ENCODE measurements around the gene LAPTM5. TPM values are rescaled to one million over a fixed set of nuclear protein-coding genes. Genes with fewer than 3 reads are reported as not detected.

Gene LAPTM5
- polyA plus RNA-seq, 3 donors from 2014 or later = 464 to 744 (median 541) TPM

DNA sequence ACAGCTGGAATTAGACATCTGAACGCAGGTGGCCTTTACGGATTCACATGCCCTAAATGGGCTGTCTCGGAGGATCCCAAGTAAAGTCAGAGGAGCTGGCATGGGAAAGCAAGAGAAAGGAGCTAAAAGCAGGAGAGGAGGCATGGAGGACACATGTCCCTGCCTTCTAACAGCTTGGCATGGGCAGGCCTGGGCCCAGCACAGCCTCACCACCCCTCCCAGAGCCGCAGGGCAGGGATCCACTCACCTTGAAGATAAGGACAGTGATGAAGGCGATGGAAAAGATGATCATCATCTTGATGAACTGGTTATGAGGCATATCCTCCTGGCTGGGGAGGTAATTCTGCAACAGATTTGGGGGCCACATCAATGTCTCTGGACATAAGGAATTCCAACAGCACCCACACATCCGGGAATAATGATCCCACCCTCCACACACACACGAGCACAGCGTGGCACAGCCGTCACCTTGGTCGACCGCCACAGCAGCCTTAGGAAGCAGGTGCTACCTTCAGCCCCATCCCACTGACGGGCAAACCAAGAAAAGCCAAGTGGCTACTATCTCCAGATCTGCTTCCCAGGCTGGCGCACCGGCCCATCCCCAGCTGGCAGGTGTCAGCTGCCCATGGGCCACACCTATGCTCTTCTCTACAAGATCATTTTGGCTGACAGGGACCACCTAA, 20.1 kb downstream of the LAPTM5 start:
- peaks cover 56 to 69% of the 10 kb centered on the region in 2 donors for H3K4me1 Mint-ChIP-seq
- no peak for DNase-seq
- H3K9me3 Mint-ChIP-seq = peaks cover 0 to 8% (median 4%) of the 10 kb centered on the region in 6 donors
- peaks cover 55 to 79% (median 58%) of the 10 kb centered on the region in 3 donors for H3K36me3 Mint-ChIP-seq
- H3K27me3 Mint-ChIP-seq (ENCODE audit: low read depth in 3 of 3) = peaks cover 7 to 18% (median 16%) of the 10 kb centered on the region in 3 donors
- H3K4me3 Mint-ChIP-seq = peak overlapping the region in 2 of 5 donors; percentile 56 to 66
- peak overlapping the region; percentile 86 to 99 (median 93) for H3K27ac Mint-ChIP-seq

DNA sequence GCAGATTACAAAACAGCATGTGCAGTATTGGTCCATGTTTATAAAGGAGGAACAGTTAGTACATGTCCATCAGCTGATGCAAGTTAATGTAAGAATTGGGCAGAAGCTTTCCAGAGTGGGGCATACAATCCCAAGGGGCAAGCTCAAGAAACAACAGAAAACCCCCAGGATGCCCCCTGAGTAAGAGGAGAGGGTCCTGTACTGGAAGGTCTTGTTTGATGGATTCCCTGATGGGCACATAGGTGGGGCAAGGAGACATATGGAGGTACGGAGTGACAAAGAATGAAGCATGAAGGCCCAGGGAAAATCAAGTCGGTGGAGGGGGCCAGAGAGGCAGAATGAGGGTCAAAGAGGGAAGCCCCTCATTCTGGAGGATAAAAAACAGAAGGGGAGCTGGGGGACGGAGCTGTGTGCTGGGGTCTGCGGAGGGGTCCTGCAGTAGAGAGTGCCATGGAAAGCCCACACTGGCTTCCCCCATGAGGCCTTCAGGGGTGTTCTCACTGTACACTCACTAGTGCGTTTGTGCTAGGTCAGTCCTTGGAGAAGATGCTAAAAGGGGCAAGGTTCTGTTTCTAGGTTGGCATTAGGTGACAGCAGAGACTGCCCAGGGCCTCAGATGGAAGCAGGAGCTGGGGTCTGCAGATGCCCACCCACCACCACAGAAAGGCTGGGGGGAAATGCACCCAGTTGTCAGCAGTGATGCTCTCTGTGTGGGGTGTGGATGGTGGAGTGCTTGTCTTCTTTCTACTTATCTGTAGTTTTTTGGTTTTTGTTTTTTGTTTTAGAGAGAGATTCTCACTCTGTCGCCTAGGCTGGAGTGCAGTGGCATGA, 21.7 kb downstream of the LAPTM5 start:
- DNase-seq = no peak
- peaks cover 2 to 18% (median 13%) of the 10 kb centered on the region in 3 donors for H3K27me3 Mint-ChIP-seq (ENCODE audit: low read depth in 3 of 3)
- H3K36me3 Mint-ChIP-seq = peaks cover 46 to 67% (median 51%) of the 10 kb centered on the region in 3 donors
- H3K4me1 Mint-ChIP-seq = peaks cover 50 to 69% of the 10 kb centered on the region in 2 donors
- peak overlapping the region; percentile 52 to 92 (median 76) for H3K27ac Mint-ChIP-seq
- no peak overlapping the region for H3K4me3 Mint-ChIP-seq
- H3K9me3 Mint-ChIP-seq = peaks cover 0 to 6% (median 4%) of the 10 kb centered on the region in 6 donors

GRCh38 chr1:30735124-30735523, 22.4 kb downstream of the LAPTM5 start:
- Mint-ChIP-seq H3K9me3 (peaks cover 0 to 6% (median 4%) of the 10 kb centered on the region in 6 donors), H3K36me3 (peaks cover 44 to 60% (median 47%) of the 10 kb centered on the region in 3 donors), H3K4me3 (no peak overlapping the region), H3K4me1 (peaks cover 50 to 69% of the 10 kb centered on the region in 2 donors), H3K27me3 (ENCODE audit: low read depth in 3 of 3) (peaks cover 2 to 17% (median 13%) of the 10 kb centered on the region in 3 donors), H3K27ac (peak overlapping the region; percentile 17 to 92 (median 62))
- DNase-seq = no peak

DNA sequence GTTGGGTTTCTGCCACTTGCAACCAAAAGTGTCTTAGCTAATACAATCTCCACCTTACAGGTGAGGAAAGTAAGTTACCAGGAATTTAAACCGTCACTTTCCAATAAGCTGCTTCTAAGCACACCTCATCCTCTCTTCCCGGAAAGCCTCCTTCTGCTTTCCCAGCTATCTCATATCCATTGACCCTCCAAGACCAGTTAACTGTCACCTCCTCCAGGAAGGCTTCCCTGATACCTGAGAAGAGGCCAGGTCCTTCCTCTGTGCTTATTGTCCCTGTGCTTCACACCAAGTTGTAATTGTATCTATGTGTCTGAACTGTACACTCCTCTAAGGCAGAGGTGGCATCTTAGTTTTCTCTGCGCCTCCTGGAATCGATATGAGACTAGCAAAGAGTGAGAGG, 23.0 kb downstream of the LAPTM5 start:
- DNase-seq = no peak
- Mint-ChIP-seq H3K4me1 (peaks cover 50 to 68% of the 10 kb centered on the region in 2 donors), H3K9me3 (peaks cover 0 to 6% (median 4%) of the 10 kb centered on the region in 6 donors), H3K36me3 (peaks cover 43 to 60% (median 44%) of the 10 kb centered on the region in 3 donors), H3K27me3 (ENCODE audit: low read depth in 3 of 3) (peaks cover 2 to 17% (median 13%) of the 10 kb centered on the region in 3 donors), H3K4me3 (no peak overlapping the region), H3K27ac (peak overlapping the region; percentile 3 to 77 (median 36))

DNA sequence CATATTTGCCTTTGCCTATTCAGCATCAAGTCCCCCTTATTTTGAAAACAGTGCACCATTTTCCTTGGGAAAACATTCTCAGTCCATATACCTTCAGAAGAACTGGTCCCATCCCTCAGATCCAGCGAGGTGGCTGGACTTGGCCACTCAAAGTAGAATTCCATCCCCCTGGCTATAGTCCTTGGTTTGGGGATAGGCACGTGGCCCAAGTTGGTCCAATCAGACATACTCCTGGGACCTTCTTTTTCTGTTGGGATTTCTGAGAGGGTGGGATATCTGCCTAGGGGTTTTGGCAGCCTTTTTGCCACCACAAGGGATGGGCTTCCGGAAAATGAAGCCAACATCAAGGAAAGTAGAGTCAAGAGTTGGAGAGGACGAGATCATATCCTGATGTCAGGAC, 23.5 kb downstream of the LAPTM5 start:
- H3K9me3 Mint-ChIP-seq = peaks cover 0 to 6% (median 4%) of the 10 kb centered on the region in 6 donors
- peaks cover 2 to 14% (median 13%) of the 10 kb centered on the region in 3 donors for H3K27me3 Mint-ChIP-seq (ENCODE audit: low read depth in 3 of 3)
- no peak for DNase-seq
- H3K4me1 Mint-ChIP-seq = peaks cover 50 to 68% of the 10 kb centered on the region in 2 donors
- H3K27ac Mint-ChIP-seq = peak overlapping the region in 3 of 6 donors; percentile 18 to 66 (median 32)
- peaks cover 39 to 55% (median 40%) of the 10 kb centered on the region in 3 donors for H3K36me3 Mint-ChIP-seq
- H3K4me3 Mint-ChIP-seq = no peak overlapping the region

DNA sequence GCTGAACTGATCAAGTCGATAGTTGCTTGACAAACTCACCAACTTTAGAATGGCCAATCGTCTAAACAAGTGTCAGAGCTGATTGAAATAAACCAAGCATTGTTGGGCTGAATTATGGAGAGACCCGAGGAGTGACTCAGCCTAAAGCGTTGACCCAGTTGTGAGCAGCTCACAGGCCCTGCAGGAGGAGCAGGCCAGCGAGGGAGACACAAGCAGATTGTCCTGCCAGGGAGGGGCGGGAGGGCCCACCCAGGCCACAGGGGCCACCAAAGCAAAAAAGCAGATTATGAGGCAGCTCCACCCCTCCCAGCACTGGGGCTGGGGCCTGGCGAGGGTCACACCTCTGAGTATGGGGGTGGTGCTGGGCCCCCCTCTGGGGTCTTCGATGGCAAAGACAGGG, 24.1 kb downstream of the LAPTM5 start:
- peaks cover 50 to 68% of the 10 kb centered on the region in 2 donors for H3K4me1 Mint-ChIP-seq
- no peak for DNase-seq
- peaks cover 0 to 5% (median 3%) of the 10 kb centered on the region in 6 donors for H3K9me3 Mint-ChIP-seq
- H3K4me3 Mint-ChIP-seq = no peak overlapping the region
- H3K27ac Mint-ChIP-seq = peak overlapping the region in 5 of 6 donors; percentile 15 to 82 (median 60)
- H3K36me3 Mint-ChIP-seq = peaks cover 34 to 49% (median 34%) of the 10 kb centered on the region in 3 donors
- H3K27me3 Mint-ChIP-seq (ENCODE audit: low read depth in 3 of 3) = peaks cover 0 to 13% (median 12%) of the 10 kb centered on the region in 3 donors

DNA sequence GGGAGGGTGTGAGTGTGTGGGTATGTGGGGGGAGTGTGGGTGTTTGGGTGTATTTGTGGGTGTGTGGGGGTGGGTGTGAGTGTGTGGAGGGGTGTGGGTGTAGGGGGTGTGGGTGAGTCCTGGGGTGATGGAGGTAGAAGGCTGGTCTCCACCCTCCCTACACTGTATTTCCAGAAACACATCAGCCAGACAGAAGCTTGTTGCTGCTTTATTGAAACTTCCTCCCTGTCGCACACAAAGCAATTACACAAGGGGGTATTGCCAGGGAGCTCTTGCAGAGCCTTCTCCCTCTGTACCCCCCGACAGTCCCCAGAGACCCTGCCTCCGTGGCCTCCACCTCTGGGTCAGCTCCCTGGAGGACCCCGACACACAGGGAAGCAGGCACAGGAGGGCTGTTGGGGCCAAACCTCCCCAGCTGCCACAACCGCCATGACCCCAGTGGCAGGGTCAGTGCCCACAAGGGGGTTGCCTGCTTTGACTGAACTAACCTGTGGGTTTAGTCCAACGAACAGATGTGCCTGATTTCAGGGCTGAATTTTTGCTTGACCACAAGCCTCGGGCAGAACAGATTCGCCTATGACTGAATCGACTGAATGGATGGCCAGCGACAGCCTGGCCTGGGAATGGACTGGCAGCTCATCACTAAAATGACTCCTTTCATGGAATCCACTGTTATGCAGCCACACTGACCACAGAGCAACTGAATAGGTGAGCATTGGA, 25.1 kb downstream of the LAPTM5 start:
- peaks cover 23 to 38% (median 24%) of the 10 kb centered on the region in 3 donors for H3K36me3 Mint-ChIP-seq
- H3K9me3 Mint-ChIP-seq = peaks cover 0 to 2% (median 0%) of the 10 kb centered on the region in 6 donors

DNA sequence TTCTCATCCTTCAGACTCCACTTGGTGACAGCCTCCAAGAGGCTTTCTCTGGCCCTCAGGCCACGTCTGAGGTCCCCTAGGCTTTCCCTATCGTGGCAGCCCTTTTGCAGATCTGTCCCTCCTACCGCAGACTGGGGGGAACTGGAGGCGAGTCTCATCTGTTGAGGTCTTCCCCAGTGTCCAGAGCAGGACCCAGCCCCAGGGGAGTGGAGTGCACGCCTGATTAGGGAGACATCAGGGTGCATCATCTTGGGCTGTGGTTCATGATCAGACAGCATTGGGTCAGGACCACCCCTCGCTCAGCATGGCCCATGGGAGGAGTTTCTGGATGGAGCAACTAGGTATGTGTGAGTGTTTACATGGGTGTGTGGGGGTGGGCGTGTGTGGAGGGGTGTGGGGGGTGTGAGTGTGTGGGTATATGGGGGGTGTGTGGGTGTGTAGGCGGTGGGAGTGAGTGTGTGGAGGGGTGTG, 25.7 kb downstream of the LAPTM5 start:
- Mint-ChIP-seq H3K4me1 (peaks cover 40 to 59% of the 10 kb centered on the region in 2 donors), H3K27ac (peak overlapping the region; percentile 58 to 88 (median 84)), H3K9me3 (peaks cover 0 to 2% (median 0%) of the 10 kb centered on the region in 6 donors), H3K36me3 (peaks cover 18 to 32% (median 21%) of the 10 kb centered on the region in 3 donors), H3K4me3 (peak overlapping the region in 3 of 5 donors; percentile 33 to 58 (median 33)), H3K27me3 (ENCODE audit: low read depth in 3 of 3) (peaks cover 0 to 12% (median 9%) of the 10 kb centered on the region in 3 donors)
- DNase-seq = no peak

More for the DNA sequence above, 25.1 kb downstream of the LAPTM5 start:
- Mint-ChIP-seq H3K4me1 (peaks cover 46 to 65% of the 10 kb centered on the region in 2 donors), H3K27ac (peak overlapping the region; percentile 51 to 85 (median 80)), H3K27me3 (ENCODE audit: low read depth in 3 of 3) (peaks cover 0 to 12% (median 9%) of the 10 kb centered on the region in 3 donors), H3K4me3 (no peak overlapping the region)
- DNase-seq = no peak

DNA sequence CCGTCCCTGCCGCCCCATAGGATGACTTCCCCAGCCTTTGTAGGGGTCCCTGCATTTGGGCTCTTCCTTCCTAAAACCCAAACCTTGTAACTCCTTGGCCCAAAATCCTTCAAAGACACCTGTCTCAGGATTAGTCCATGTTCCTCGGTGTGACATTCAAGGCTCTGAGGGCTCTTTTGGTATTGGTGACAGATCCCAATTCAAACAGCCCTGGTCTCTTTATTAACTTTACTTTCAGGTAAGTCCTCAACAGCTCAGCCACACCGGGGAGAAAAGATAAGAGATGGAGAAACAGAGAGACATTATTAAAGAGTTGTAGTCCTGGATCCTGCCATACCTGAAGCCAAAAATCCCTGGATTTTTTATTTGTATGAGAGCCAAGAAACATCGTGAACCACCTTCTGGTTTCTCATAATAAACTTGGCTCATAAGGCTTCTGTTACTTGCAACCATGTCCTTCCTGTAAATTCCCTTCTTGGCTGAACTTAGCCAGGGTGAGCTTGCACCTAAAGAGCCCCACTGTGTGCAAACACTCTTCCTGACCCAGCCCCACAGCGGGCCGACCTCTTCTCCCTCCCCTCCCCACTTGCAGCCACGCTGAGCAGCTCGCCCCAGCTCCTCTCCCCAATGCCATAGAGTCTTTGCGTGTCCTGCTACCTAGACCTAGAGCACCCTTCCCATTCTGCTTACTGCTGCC, 26.3 kb downstream of the LAPTM5 start:
- Mint-ChIP-seq H3K9me3 (peaks cover 0 to 2% (median 0%) of the 10 kb centered on the region in 6 donors), H3K4me3 (peak overlapping the region in 4 of 5 donors; percentile 17 to 58 (median 33)), H3K27ac (peak overlapping the region; percentile 58 to 88 (median 84)), H3K36me3 (peaks cover 16 to 26% (median 21%) of the 10 kb centered on the region in 3 donors), H3K27me3 (ENCODE audit: low read depth in 3 of 3) (peaks cover 0 to 9% (median 9%) of the 10 kb centered on the region in 3 donors), H3K4me1 (peaks cover 40 to 55% of the 10 kb centered on the region in 2 donors)
- DNase-seq = no peak

- DNase-seq = no peak
- H3K4me3 Mint-ChIP-seq = peak overlapping the region in 3 of 5 donors; percentile 15 to 33 (median 17)
- peaks cover 0 to 9% (median 5%) of the 10 kb centered on the region in 3 donors for H3K27me3 Mint-ChIP-seq (ENCODE audit: low read depth in 3 of 3)
- H3K4me1 Mint-ChIP-seq = peaks cover 40 to 49% of the 10 kb centered on the region in 2 donors
- H3K9me3 Mint-ChIP-seq = no peaks in the 10 kb centered on the region
- H3K36me3 Mint-ChIP-seq = peaks cover 8 to 20% (median 17%) of the 10 kb centered on the region in 3 donors
- peak overlapping the region; percentile 29 to 88 (median 72) for H3K27ac Mint-ChIP-seq
Measured at GRCh38 chr1:30730346-30731108, 27.0 kb downstream of the LAPTM5 start.

DNA sequence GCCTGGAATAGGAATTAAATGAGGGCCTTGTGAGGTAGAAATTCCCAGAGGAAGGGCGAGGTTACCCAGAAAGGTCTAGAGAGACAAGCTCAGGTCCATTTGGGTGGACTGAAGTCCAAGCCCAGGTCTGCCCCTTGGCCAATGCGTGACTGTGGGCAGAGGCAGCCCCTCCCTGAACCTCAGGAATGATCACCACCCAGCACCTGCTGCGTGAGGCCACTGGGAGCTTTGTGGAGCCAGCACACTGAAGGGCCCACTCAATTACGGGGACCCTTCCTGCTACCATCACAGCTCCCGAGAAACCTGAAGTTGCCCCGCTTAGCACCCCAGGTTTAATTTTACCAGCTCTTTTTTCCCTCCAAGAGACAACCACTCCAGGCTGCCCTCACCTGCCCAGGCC, 27.7 kb downstream of the LAPTM5 start:
- H3K4me3 Mint-ChIP-seq = peak overlapping the region in 2 of 5 donors; percentile 40 to 64
- H3K4me1 Mint-ChIP-seq = peaks cover 41 to 48% of the 10 kb centered on the region in 2 donors
- H3K27me3 Mint-ChIP-seq (ENCODE audit: low read depth in 3 of 3) = peaks cover 0 to 9% (median 5%) of the 10 kb centered on the region in 3 donors
- H3K9me3 Mint-ChIP-seq = no peaks in the 10 kb centered on the region
- DNase-seq = no peak
- peaks cover 5 to 19% (median 11%) of the 10 kb centered on the region in 3 donors for H3K36me3 Mint-ChIP-seq
- peak overlapping the region in 3 of 6 donors; percentile 35 to 60 (median 37) for H3K27ac Mint-ChIP-seq

All from immature natural killer cell (primary cell).